ENCODE results near the gene NLRC5.

DNA sequence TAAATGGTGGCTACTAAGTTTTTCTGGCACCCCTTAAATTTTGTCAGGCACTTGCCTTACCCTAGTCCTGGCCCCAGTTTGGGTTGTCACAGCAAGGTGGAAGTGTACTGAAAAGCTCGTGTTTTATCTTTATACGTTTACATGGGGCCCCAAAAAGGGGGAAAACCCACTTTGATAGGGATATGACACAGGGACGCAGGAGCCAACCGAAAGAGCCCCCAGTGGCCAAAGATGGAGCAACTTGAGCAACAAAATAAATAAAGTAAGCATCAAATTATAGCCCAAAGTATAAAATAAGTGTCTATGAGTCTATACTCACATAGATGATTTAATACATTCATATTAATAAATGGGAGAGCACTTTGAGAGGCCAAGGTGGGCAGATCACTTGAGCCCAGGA, 32.6 kb upstream of the NLRC5 start:
- no peak for TF ChIP-seq POLR2A (IDR thresholded peaks at IDR 0.05)
- TF ChIP-seq, protein P1, sequence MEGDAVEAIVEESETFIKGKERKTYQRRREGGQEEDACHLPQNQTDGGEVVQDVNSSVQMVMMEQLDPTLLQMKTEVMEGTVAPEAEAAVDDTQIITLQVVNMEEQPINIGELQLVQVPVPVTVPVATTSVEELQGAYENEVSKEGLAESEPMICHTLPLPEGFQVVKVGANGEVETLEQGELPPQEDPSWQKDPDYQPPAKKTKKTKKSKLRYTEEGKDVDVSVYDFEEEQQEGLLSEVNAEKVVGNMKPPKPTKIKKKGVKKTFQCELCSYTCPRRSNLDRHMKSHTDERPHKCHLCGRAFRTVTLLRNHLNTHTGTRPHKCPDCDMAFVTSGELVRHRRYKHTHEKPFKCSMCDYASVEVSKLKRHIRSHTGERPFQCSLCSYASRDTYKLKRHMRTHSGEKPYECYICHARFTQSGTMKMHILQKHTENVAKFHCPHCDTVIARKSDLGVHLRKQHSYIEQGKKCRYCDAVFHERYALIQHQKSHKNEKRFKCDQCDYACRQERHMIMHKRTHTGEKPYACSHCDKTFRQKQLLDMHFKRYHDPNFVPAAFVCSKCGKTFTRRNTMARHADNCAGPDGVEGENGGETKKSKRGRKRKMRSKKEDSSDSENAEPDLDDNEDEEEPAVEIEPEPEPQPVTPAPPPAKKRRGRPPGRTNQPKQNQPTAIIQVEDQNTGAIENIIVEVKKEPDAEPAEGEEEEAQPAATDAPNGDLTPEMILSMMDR (IDR thresholded peaks at IDR 0.05), result no peak
- no peak for TF ChIP-seq POLR2AphosphoS5 (IDR thresholded peaks at IDR 0.05)
